HK-2 (cell line): ENCODE data around the gene TAL2.
"Not testable (repeated sequence)": the region's sequence is repeated elsewhere in the genome, so short reads cannot be mapped to it uniquely, and the experiment has no call there.

Experiments used
- DNase-seq: peaks from one replicate; pipeline ENCODE4 v3.0.0-alpha.2; 2018; ENCODE audit not compliant: unreplicated experiment

Gene TAL2

DNA sequence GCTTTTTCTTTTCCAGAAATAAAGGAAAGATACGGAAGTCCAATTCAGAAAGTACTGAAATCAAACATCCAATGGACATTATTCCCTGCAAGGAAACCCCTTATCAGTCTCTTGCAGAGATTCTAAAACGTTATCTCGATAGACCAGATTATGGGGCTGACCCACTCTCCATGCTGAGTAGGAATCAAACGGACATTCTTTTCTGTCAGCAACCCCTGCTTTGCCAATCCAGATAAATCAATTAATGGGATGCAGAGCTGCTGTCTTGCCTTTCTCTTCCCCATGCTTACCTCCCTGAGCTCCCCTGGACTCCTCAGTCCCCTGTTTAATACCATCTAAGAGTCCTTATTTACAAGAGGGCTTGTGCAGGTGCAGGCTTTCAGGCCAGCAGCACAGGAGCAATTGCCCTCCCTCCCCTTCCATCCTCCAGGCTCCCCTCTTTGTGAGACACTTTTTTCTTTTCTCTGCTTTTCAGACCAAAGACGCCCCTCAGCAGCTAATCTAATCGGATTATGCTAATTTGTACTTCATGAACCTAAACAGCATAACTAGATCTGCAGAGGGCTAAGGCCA is 14.2 kb downstream of the TAL2 start:
- DNase-seq: no peak

DNA sequence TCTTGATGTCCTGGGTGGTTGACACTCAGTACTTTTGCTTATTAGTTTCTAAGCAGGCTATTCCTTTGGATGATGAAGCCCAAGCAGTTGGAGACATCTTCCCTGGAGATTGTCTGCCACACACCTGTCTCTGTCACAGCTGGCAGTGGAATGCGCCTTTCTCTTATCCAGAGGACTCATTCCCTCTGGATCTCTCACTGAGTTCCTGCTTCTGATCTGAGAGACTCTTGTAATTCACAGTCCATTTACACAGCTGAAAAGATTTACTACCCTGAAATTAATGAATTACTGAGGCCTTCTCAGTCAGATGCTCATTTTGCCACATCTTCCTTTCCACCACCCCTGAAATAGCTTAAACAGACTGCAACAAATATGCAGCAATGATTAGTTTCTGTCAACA is 15.9 kb downstream of the TAL2 start:
- DNase-seq: no peak

DNA sequence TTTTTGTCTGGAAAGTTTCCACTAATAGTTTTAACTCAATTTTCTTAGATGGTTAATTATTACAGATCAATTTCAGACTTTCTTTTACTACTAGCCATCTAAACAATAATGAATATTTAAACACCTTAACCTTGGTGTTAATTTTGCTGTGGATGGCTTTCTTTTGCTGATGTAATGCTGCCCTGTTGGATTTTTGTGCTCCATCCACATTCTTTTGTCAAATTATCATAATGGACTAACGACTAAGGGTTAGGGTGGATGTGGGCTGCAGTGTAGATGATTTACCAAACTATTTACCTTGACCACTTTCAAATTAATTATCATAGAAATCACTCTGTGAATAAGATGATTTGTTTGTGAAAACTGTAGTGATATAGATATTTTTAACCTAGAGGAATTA is 16.5 kb downstream of the TAL2 start:
- DNase-seq: no peak

DNA sequence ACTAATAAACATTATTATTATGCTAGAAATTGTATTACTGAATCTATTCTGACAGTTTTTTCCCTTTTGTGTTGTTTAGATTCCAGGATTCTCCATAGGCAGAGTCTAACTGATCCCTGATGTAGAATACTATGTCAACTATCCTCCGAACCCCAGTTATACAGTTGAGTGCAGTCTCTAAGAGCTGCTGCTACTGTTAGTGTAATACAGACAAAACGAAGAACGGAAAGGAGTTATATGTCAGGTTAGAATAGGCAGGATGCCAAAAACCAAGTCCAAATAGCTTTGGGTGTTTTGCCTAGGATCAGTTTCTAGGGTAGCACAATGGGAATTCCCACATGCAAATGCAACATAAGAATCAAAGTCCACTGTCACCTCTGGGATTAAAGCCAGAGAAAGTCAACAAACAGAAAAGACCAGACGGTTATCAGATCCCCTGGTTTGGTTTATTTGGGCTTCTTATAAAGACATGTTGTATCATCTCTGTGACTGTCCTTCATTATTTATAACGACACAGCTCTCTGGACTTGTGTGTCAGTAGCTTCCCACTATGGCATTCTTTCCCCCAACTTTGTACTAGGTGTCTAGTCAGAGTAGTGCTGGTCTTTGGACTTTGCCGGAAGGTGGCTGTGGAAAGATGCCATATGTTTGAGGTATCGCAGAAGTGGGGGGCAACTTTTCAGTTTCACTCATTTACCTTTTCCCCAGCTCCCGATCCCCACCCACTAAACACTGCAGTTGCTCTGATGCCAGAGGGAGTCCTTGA is 17.2 kb downstream of the TAL2 start:
- no peak for DNase-seq

DNA sequence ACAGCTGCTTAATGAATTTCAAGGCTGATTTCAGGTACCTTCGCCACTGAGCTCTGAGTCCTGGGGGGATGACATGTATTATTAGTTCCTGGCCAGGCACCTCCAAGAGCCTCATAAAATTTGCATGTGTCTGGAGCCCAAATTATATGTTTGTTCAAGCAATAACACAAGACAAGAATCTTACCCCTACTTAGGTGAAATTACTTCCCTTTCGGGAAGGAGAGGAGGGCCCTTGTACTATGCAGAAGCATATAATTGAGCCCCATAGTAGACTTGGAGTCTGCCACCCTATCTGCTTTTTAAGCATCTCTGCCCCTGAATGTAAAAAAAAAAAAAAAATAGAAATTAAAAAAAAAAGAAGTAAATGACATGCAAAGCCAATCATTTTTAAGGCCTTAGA is 19.1 kb downstream of the TAL2 start:
- no peak for DNase-seq

DNA sequence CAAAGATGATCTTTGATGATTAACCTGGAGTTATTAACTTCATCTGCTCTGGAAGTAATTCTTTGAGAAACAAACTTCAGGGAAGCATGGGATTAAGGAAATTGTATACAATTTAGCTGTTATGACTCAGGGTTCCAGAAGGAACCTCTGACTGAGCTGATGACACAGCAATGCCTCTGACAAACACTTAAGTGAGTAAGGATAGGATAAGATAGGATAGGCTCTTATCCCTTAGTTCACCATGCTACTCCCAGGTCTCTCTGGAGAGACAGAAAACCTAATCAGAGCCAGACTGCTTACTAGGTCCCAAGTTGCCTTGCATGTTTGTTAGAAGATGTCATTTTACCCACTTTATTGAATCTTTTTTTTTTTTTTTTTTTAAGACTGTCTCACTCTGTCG is 19.5 kb downstream of the TAL2 start:
- no peak for DNase-seq

DNA sequence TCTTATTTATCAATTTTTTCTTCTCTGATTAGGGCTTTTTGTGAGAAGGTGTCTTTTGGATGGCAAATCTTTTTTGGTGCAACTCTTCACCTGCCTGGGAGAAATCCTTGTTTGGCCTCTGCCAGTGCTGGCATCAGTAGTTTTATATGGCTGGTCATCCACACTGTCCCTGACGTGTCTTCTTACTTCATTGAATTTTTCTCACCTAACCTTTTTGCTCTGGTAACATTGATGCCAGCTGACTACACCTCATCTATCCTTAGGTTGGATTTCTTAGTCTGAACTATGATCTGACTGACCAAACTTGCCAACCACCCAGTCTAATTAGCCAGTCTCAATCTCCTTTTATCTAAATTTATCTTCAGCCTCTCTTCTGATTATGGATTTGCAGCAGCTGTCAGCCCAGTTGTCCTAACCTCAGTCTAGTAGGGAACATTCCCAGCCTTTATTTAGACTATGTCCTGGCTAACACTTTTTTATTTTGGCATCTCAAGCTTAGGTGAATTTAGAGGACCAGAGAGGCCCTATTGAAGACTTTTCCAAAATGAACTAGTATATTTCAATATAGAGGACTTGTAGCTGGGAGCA is 21.5 kb downstream of the TAL2 start:
- DNase-seq: no peak

DNA sequence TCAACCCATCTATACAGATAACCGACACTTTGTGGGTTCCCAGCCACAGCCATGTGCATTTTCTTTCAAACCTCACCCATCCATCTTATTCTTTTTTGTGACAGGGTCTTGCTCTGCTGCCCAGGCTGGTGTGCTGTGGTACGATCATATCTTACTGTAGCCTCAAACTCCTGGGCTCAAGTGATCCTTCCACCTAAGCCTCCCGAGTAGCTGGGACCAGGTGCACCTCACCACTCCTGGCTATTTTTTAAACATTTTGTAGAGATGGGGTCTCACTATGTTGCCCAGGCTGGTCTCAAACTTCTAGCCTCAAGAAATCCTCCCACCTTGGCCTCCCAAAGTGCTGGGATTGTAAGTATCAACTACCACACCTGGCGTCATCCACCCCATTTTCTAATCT is 24.7 kb downstream of the TAL2 start:
- no peak for DNase-seq

DNA sequence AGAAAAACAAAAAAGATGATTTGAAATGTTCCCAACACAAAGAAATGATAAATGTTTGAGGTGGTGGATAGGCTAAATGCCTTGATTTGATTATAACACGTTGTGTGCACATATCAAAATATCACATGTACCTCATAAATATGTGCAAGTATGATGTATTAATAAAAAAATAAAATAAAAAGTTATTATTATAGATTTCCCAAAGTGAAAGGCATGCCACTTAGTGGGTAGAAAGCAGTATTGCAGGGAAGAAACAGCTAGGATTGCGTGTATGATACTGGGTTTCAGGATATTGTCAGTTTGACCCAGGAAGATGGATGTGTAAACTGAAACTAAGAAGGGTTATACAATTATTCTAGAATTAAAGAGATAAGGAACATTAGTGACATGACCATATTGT is 28.5 kb downstream of the TAL2 start:
- no peak for DNase-seq

DNA sequence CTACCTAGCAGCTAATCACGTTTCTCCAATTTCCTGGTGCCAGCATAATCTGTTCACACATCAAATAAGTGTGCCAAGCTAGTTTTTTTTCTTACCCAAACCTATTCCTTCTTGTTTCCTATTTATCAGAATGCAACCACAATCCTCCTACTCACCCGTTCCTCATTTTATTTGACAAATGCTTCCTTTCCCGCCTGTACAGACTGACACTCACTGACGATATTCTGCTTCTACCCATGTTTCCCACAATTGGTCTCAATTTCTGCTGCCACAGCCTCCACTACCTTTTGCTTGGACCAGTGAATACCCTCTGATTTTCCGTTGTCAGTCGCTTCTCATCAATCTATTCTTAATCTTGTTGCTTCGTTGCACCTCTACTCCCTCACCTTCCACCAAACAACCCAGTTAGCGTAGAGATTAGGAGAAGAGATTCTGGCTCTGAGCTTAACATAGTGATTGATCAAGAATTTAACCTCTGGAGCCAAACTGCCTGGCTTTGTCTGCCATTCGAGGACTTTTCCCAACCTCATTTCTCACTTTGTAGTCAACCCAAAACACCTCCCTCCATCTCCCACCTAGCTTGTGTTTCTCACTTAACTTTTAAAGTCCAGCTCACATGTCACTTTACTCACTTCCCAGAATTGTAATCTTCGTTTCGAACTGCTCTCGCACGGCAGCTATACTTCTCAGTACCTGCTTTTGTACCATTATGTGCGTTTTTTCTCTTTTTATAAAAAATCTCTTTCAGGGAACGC is 31.4 kb downstream of the TAL2 start:
- peak; percentile 11 for DNase-seq

DNA sequence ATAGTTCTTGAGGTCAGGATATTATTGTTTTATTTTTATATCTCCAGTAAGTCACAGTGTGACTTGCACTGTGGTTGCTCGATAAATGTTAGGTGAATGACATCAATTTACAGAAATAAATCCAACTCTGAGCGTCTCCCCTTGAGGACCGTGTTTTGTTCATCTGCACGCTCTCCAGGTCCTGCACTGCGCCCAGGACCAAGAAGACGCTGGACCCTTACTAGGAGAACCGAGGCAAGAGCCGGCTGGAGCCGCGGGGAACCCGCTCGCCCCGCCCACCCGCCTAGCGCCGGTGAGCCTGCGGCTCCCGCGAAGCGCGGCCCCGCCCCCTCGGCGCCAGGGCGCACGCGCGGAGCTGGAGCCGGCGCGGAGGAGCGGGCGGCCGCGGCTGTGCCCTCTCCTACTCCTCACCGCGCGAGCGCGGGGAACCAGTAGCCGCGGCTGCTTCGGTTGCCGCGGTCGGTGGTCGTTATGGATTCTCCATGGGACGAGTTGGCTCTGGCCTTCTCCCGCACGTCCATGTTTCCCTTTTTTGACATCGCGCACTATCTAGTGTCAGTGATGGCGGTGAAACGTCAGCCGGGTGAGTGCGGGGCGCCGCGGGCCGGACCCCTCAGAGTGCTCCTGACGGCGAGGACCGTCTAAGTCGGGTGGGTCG is 32.1 kb downstream of the TAL2 start, which contains the start of gene TMEM38B:
Gene TMEM38B, plus strand, starts transcription at position 352 of the 658 bp plus-strand sequence. Its CDS starts 120 bp downstream, at position 472.
- peak; percentile 75 for DNase-seq

DNA sequence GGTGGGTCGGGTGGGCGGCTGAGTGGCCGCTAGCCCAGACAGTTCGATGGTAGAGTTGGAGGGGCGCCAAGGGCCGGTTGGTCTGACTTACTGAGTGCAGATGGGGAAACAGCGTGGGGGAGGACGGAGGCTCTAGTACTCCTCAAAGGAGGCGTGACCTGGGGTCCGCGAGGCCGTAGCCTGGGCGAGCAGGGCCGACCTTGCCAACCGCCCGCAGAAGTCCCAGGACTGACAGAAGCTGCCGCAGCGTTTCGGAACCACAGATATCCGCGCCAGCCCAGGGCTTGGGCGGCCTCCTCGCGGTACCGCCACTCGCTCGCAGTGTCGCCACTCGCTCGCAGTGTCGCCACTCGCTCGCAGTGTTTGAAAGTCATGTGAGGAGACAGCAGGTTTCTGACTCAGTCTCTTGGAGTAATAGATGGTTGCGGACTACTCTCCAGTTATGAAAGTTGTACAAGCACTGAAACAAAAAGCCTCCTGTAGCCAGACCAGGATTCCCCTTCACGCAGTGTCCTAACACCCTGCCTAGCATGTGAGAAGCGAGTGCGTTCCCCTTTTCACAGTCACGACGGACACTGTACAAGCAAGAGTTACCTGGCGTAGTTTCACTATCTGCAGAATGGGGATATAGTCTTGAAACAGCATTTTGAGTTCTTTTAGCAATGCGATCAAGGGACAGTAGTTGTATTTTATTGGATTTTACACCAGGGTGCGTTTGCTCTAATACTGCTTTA is 32.8 kb downstream of the TAL2 start:
- peak; percentile 68 for DNase-seq

DNA sequence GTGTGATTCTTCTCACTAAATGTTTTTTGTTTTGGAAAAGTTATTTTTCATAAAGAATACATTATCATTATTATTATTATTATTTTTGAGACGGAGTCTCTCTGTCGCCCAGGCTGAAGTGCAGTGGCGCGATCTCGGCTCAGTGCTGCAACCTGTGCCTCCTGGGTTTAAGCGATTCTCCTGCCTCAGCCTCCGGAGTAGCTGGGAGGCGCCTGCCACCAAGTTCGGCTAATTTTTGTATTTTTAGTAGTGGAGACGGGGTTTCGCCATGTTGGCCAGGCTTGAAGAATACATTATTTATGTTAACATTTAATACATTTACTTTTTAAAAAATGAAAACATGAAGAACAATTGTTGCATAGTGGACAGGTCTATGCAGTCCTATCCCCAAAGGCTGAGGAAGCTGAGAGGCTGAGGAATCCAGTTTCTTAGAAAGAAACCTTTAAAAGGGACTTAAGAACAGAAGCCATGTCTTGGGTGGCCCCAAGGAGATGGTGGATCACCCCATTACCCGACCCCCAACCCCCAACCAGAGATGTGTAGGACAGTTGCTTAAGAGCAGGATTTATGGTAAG is 34.0 kb downstream of the TAL2 start:
- DNase-seq: no peak

DNA sequence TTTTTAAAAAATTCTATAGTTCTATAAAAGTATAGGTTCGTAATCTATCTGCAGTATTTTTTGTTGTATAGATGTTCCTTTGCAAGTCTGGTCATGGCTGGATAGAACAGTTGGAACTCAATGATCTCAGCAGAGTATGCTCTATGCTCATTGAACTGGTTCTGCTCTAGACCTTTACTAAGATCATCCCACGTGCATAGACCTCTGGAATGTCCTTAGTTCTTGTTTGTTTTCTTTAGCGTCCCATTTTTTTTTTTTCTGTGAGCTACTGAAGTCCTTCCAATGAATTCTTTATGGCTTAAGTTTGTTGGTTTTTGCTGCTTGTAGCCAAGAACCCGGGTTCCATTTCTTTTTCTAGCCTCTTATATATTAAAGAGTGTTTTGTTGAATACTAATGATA is 35.6 kb downstream of the TAL2 start:
- no peak for DNase-seq

DNA sequence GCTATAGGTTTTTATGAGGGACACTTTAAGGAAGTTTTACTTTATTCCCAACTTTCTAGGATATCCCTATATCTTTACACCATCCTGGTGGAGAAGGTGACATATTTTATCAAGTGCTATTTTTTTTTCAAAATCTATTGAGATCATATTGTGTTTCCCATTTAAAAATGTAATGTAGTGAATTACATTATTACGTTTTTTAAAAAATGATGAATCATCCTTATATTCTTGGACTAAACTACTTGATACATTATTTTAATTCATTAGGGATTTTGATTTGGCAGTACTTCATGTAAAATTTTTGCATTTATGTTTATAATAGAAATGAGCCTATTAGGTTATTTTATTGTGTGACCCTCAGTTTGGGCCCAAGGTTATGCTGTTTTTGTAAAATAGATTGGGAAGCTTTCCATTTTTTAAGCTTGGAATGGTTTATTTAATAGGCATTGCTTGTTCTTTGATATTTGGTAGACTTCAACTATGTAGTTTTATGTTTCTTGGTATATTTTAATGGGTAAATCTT is 36.2 kb downstream of the TAL2 start:
- DNase-seq: no peak

DNA sequence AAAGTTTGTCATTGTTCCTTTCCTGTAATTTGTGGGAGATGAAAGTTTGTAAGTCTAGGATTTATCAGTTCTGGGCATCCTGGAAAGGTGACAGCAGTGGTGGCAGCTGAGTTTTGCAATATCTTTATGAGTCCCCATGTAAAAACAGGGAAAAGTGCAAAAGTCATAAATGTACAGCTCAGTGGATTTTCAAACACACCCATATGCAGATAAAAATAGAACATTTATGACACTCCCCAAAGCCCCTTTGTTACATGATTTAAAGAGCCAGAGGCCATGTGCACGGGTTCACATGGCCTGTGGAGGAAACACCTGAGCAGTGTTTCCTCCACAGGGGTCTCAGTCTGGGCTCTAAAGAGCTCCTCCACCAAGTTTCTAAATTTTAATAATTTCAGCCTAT is 38.4 kb downstream of the TAL2 start:
- DNase-seq: no peak

DNA sequence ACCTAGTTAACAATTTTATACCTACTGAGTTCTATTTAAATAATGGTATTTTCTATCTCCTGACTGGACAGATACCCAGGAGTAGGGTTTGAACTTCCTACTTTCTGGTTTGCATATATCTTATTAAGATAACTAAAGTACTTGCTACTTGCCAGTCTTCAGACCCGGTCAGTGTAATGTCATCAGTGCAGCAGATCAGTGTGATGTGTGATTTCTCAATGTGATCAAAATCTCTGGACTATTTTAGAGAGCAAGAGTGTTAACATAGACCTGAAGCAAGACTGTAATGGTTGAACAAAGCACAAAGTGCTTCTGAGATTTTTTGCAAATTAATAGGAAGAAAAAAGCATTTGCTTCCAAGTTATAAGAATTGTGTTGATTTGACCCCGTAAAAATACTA is 38.9 kb downstream of the TAL2 start:
- no peak for DNase-seq

DNA sequence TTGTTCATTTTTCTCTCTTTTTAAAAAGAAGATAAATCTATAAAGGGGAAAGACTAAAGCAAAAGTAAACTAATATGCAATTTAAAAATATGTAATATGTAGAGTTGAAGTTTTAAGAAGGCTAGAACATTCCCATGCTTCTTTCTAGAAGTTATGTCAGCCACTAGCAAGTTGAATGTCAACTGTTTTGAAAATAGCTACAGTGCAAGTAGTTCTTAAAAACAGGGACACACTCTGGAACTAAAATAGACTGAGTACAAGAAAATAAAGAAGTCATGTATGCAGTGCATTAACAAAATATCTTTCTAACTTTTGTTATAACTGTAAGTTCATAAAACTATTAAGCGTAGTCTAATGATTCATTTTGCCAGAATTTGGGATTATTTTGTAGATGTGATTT is 40.0 kb downstream of the TAL2 start:
- DNase-seq: no peak

DNA sequence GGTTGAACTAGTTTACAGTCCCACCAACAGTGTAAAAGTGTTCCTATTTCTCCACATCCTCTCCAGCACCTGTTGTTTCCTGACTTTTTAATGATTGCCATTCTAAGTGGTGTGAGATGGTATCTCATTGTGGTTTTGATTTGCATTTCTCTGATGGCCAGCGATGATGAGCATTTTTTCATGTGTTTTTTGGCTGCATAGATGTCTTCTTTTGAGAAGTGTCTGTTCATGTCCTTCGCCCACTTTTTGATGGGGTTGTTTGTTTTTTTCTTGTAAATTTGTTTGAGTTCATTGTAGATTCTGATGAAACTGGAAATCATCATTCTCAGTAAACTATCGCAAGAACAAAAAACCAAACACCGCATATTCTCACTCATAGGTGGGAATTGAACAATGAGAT is 41.4 kb downstream of the TAL2 start:
- DNase-seq: not testable (repeated sequence)

DNA sequence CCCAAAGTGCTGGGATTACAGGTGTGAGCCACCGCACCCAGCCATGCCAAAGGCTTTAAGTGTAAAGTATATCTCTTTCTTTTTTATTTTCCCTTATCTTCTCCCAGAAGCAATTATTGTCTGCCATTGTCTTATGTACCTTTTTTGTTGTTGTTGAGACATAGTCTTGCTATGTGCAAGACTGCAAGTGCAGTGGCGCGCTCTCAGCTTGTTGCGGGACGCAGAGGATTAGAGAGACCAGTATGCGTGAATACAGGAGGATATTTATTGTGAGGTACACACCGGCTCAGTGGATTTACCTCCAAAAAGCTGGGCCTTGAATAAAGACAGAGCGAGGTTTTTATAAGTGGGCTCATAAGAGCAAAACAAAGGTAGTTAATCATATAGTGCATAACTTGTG is 43.9 kb downstream of the TAL2 start:
- DNase-seq: no peak

DNA sequence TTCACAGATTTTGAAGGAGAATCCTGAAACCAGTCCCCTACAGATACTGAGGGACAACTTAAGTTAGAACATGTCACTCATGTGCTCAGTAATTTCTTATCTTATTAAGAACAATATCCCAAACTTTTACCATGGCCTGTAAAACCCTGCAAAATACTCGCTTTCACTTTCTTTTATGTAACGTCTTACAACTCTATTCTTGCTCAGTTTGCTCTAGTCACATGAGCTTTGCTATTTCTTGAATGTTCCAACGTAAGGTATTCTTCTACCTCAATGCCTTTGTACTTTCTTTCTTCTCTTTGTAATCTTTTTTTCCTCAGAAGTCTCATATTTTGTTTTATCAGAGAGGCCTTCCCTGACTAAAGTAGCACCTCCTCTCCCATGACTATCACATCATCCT is 46.1 kb downstream of the TAL2 start:
- no peak for DNase-seq
